Right lobe of liver (tissue), 6 donors: Measurements from ENCODE around the gene SULT1C2. TPM values are rescaled to one million over a fixed set of nuclear protein-coding genes. Genes with fewer than 3 reads are reported as not detected.
A peak's percentile ranks its signal among the peaks of the same experiment; 100 is the strongest.

Experiments
- ATAC-seq, 4 donors: fragments of 200-7000 bp; cut with Tn5 transposase; one replicate each; pipeline ENCODE4 v1.9.1; 2020; ENCODE audit warnings: mild to moderate bottlenecking in 4 of 4, moderate library complexity in 4 of 4
- DNase-seq, 3 donors: peaks; one replicate each; pipeline ENCODE4 v3.0.0-alpha.2; 2020
- H3K27ac ChIP-seq, 3 donors: fragments of 200-600 bp; one replicate each; pipeline ENCODE4 v1.8.0; 2022
- H3K27me3 ChIP-seq, 2 donors: fragments of 200-600 bp; one replicate each; pipeline ENCODE4 v1.8.0; 2022
- H3K36me3 ChIP-seq, 4 donors: fragments of 200-600 bp; sonication (generic) in 1 of 4; one replicate each; pipeline versions ENCODE4 v1.5.1 to v1.8.0; 2017 to 2022; ENCODE audit warnings: control low read depth in 1 of 4
- H3K4me1 ChIP-seq, 4 donors: fragments of 200-600 bp; sonication (generic) in 1 of 4; one replicate each; pipeline versions ENCODE4 v1.5.1 to v1.8.0; 2017 to 2022; ENCODE audit warnings: control low read depth in 1 of 4
- H3K4me3 ChIP-seq, 3 donors: fragments of 200-600 bp; one replicate each; pipeline ENCODE4 v1.8.0; 2022
- H3K9me3 ChIP-seq, 4 donors: fragments of 200-600 bp; sonication (generic) in 1 of 4; one replicate each; pipeline versions ENCODE4 v1.5.1 to v1.8.0; 2017 to 2022; ENCODE audit warnings: control low read depth in 1 of 4
- POLR2A ChIP-seq: fragments of 450-650 bp; IDR thresholded peaks from one replicate; pipeline ENCODE4 v1.6.1; 2017; ENCODE audit warnings: antibody characterized with exemption, mild to moderate bottlenecking
- WGBS: methylation state at CpG from one replicate; pipeline ENCODE4 v1.1.6; 2018; ENCODE audit warnings: low coverage, low lambda C conversion rate; ENCODE audit not compliant: insufficient coverage; ENCODE audit errors: missing lambda C conversion rate; 5-methylcytosine and 5-hydroxymethylcytosine counted together
- intact Hi-C, 2 donors: fragments of 100-400 bp; cut with DNase I; formaldehyde crosslinking; loops; one replicate each; pipeline versions ENCODE4 v1.11.2 to v1.14.1; 2022
- total RNA-seq, 6 experiments: library from RNA; depleted of rRNA in 2 of 6; stranded (reverse); fragments of >200 nt in 2 of 6; fragmentation: NEBNext Ultra II Directional in 3 of 6; extraction: Animal tissue kit (Norgen Biotek cat#: 25700) in 3 of 6; gene quantifications; one replicate each; pipeline versions ENCODE4 v1.1.0 to v1.2.4, GENCODE V29; 2016 to 2023
- TF ChIP-seq, protein P1 (sequence below), 4 donors: fragments of 200-600 bp in 3 of 4; fragments of 450-650 bp in 1 of 4; IDR thresholded peaks; one replicate each; pipeline versions ENCODE4 v1.5.1 to v1.8.0; 2016 to 2022; ENCODE audit warnings: antibody characterized with exemption in 4 of 4, mild to moderate bottlenecking in 2 of 4
- donor health status: DM: no; HTN: yes; CAD: no.
- donor health status: DM: no; HTN: no; CAD: no.
- donor health status: DM: no; HTN: no; CAD: no.
- donor health status: DM: no; HTN: yes; CAD: no.
- donor health status: DM: no; HTN: yes; CAD: no.

Gene SULT1C2
- total RNA-seq, 6 experiments from 2014 or later: 0.87 to 31.2 (median 2.0) TPM; not detected in 1

DNA sequence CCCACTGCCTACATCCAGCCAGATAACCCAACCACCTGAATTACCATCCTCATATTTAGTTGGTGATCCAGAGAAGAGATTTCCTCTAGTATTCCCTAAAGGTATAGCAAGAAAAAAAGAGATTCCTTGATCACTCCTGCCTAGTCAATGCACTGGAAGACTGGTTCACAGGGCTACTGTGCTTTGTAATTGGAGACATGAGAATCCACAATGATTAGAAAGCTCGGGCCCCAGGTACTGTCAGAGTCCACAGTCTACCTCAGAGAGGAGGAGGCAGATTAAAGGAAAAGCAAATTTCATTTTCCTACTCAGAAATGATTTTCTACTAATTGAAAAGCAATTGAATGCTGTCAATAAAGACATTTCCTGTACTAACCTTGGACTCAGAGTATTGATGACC, 26.7 kb upstream of the SULT1C2 start:
- ATAC-seq (no peak), DNase-seq (no peak)
- Histone ChIP-seq H3K4me1 (no peaks in the 10 kb centered on the region), H3K9me3 (no peaks in the 10 kb centered on the region), H3K4me3 (no peak overlapping the region), H3K36me3 (no peaks in the 10 kb centered on the region), H3K27ac (no peak overlapping the region), H3K27me3 (no peaks in the 10 kb centered on the region)
- TF ChIP-seq, protein P1, sequence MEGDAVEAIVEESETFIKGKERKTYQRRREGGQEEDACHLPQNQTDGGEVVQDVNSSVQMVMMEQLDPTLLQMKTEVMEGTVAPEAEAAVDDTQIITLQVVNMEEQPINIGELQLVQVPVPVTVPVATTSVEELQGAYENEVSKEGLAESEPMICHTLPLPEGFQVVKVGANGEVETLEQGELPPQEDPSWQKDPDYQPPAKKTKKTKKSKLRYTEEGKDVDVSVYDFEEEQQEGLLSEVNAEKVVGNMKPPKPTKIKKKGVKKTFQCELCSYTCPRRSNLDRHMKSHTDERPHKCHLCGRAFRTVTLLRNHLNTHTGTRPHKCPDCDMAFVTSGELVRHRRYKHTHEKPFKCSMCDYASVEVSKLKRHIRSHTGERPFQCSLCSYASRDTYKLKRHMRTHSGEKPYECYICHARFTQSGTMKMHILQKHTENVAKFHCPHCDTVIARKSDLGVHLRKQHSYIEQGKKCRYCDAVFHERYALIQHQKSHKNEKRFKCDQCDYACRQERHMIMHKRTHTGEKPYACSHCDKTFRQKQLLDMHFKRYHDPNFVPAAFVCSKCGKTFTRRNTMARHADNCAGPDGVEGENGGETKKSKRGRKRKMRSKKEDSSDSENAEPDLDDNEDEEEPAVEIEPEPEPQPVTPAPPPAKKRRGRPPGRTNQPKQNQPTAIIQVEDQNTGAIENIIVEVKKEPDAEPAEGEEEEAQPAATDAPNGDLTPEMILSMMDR (IDR thresholded peaks at IDR 0.05): no peak
- TF ChIP-seq POLR2A: no peak
- intact Hi-C loops: no loop called here
- 42% methylated on average over 1 of the region's 1 CpG for WGBS

DNA sequence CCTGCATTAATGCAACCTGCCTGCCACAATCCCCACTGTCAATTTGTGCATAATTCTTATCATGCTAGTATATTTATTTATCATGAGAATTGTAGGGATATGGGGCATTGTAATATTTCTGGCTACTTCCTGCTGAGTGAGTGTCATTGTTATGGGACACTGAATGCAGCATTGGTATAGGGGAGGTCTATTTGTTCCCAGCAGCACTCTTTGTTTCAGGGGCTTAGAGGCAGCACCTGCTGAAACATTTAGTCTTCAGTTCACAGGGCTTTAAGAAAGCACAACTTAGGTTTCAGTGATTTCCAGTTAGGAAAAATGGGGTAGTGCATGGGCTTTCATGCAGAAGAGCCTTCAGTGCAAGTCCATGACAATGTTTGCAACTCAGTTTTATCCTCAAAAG, 25.3 kb upstream of the SULT1C2 start:
- ATAC-seq (no peak), DNase-seq (no peak)
- intact Hi-C loops: no loop called here
- no peaks in the 10 kb centered on the region for H3K4me1 ChIP-seq
- no peak overlapping the region for H3K27ac ChIP-seq
- no peaks in the 10 kb centered on the region for H3K36me3 ChIP-seq
- no peaks in the 10 kb centered on the region for H3K27me3 ChIP-seq
- H3K4me3 ChIP-seq: no peak overlapping the region
- TF ChIP-seq, protein P1 (IDR thresholded peaks at IDR 0.05): no peak
- no peak for TF ChIP-seq POLR2A
- no peaks in the 10 kb centered on the region for H3K9me3 ChIP-seq

DNA sequence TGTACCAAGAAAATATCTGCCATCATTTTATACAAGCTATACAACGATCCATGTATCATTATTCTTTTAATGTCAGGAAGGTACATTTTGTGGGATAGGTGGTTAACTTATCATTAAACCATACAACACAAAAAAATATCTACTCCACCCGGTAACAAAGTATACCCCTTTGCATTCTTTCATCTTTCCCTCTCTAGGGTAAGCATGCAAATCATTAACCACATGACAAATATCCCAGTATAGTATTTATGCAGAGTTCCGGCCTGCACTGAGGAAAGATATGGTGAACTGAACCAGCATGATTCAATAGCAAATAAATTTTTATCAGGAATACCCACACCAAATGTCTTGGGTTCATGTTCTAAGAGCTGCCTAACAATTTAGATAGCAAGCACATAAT, 22.5 kb upstream of the SULT1C2 start:
- ATAC-seq: no peak
- peaks cover 0 to 7% (median 0%) of the 10 kb centered on the region in 4 donors for H3K4me1 ChIP-seq
- 45% methylated on average over 3 of the region's 3 CpGs for WGBS

DNA sequence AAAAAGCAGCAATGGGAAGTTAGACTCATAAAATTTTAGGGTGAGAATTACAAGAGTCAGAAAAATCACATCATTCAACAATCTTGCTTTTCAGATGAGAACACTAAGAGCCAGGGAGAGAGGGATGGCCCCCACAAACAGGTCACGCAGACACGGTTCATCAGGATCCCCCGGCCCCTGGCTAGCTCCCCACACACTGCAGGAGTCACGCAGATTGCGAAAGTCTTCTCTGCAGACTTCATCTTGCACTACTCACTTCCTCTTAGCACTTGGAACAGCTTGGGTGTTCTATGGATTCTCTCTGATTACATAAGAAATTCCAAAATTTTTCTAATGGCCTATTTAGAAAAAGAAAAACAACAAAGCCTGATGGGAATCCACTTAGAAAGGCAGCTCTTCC, 21.6 kb upstream of the SULT1C2 start:
- TF ChIP-seq, protein P1 (IDR thresholded peaks at IDR 0.05): no peak
- TF ChIP-seq POLR2A: no peak
- intact Hi-C loops: no loop called here
- Histone ChIP-seq H3K4me3 (no peak overlapping the region), H3K4me1 (peaks cover 0 to 9% (median 0%) of the 10 kb centered on the region in 4 donors), H3K27me3 (no peaks in the 10 kb centered on the region), H3K9me3 (no peaks in the 10 kb centered on the region), H3K27ac (no peak overlapping the region), H3K36me3 (no peaks in the 10 kb centered on the region)
- peak in 1 of 4 donors; percentile 25 for ATAC-seq
- no peak for DNase-seq
- WGBS: 10% methylated on average over 3 of the region's 5 CpGs

More for the DNA sequence above, 22.5 kb upstream of the SULT1C2 start:
- H3K4me3 ChIP-seq: no peak overlapping the region
- no peak for DNase-seq
- no peak overlapping the region for H3K27ac ChIP-seq
- TF ChIP-seq POLR2A: no peak
- TF ChIP-seq, protein P1 (IDR thresholded peaks at IDR 0.05): no peak
- no peaks in the 10 kb centered on the region for H3K36me3 ChIP-seq
- no peaks in the 10 kb centered on the region for H3K27me3 ChIP-seq
- intact Hi-C loops: no loop called here
- H3K9me3 ChIP-seq: no peaks in the 10 kb centered on the region

DNA sequence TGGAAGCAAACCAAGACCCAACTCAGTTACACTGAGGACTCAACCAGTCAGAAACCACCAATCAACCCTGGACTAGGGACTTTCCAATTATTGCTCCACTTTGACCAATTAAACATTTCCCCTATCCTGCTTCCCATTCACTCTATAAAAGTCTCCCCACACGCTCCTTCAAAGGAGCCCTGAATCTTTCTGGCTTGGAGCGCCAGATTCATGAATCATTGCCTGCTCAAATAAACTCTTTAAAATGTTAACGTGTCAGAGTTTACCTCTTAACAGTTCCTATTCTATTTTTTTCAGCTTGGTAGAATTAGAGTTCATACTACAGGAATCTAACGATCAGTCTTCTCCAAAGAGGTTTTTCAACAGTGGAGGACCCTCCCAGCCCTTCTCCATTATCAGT, 20.7 kb upstream of the SULT1C2 start:
- DNase-seq (no peak), ATAC-seq (peak in 1 of 4 donors; percentile 13)
- Histone ChIP-seq H3K36me3 (no peaks in the 10 kb centered on the region), H3K27me3 (no peaks in the 10 kb centered on the region), H3K27ac (no peak overlapping the region), H3K4me3 (no peak overlapping the region), H3K4me1 (peaks cover 0 to 9% (median 0%) of the 10 kb centered on the region in 4 donors), H3K9me3 (no peaks in the 10 kb centered on the region)
- intact Hi-C loops: no loop called here
- TF ChIP-seq, protein P1 (IDR thresholded peaks at IDR 0.05): no peak
- TF ChIP-seq POLR2A: no peak
- WGBS: 63% methylated on average over 4 of the region's 4 CpGs
